Thyroid gland (tissue), 4 donors: ENCODE data around the gene SLC25A13. TPM values are rescaled to one million over a fixed set of nuclear protein-coding genes. Genes with fewer than 3 reads are reported as not detected.

Experiments
- DNase-seq, 2 donors: peaks; one replicate each; pipeline ENCODE4 v3.0.0-alpha.2; 2019
- H3K27ac ChIP-seq, 3 donors: fragments of 200-600 bp; sonication (generic); 1 replicate in 2 of 3; 2 replicates in 1 of 3; pipeline ENCODE4 v1.5.1; 2016 to 2019; ENCODE audit warnings: mild to moderate bottlenecking in 1 of 3, moderate library complexity in 1 of 3
- H3K27me3 ChIP-seq: fragments of 200-600 bp; sonication (generic); one replicate; pipeline ENCODE4 v1.5.1; 2019
- H3K36me3 ChIP-seq, 2 donors: fragments of 200-600 bp; sonication (generic); one replicate each; pipeline ENCODE4 v1.5.1; 2016 to 2019
- H3K4me1 ChIP-seq, 2 donors: fragments of 200-600 bp; sonication (generic); one replicate each; pipeline ENCODE4 v1.5.1; 2017 to 2019
- H3K4me3 ChIP-seq, 3 donors: fragments of 200-600 bp; sonication (generic); replicated peaks in 1 of 3; 1 replicate in 2 of 3; 2 replicates in 1 of 3; pipeline ENCODE4 v1.5.1; 2016; ENCODE audit warnings: mild to moderate bottlenecking in 1 of 3
- H3K9me3 ChIP-seq: fragments of 200-600 bp; sonication (generic); one replicate; pipeline ENCODE4 v1.5.1; 2017
- POLR2A ChIP-seq, 2 donors: fragments of 450-650 bp; IDR thresholded peaks; one replicate each; pipeline ENCODE4 v1.6.1; 2017; ENCODE audit warnings: antibody characterized with exemption in 2 of 2, mild to moderate bottlenecking in 2 of 2, moderate library complexity in 1 of 2
- WGBS, 2 donors: methylation state at CpG; one replicate each; pipeline ENCODE4 v1.1.5; 2017; 5-methylcytosine and 5-hydroxymethylcytosine counted together
- intact Hi-C: fragments of 100-400 bp; cut with DNase I; formaldehyde crosslinking; loops from one replicate; pipeline ENCODE4 v1.15.1; 2023
- total RNA-seq, 4 donors: library from RNA; depleted of rRNA; stranded (reverse); fragments of >200 nt; gene quantifications; one replicate each; pipeline ENCODE4 v1.2.3, GENCODE V29; 2016
- TF ChIP-seq, protein P1 (sequence below), 6 experiments: fragments of 200-600 bp in 3 of 6; fragments of 450-650 bp in 3 of 6; sonication (generic) in 3 of 6; IDR thresholded peaks; one replicate each; pipeline ENCODE4 v1.5.1; 2016 to 2019; ENCODE audit warnings: antibody characterized with exemption in 6 of 6, mild to moderate bottlenecking in 2 of 6, inconsistent platforms in 1 of 6, moderate library complexity in 1 of 6

Gene SLC25A13
- total RNA-seq, 4 donors from 2014 or later: 22.7 to 36.1 (median 30.2) TPM

DNA sequence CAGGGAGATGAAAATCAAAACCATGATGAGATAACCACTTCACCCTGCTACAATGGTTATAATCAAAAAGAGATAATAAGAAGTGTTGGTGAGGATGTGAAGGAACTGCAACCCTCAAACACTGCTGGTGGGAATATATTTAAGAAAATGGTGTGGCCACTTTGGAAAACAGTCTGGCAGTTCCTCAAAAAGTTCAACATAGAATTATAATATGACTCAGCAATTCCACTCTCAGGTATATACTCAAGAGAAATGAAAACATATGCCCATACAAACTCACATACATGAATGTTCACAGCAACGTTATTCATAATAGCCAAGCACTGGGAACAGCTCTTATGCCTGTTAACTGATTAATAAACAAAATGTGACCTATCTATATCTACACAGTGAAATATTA lies 104.8 kb downstream of the SLC25A13 start:
- no peak for TF ChIP-seq POLR2A (IDR thresholded peaks at IDR 0.05)
- TF ChIP-seq, protein P1, sequence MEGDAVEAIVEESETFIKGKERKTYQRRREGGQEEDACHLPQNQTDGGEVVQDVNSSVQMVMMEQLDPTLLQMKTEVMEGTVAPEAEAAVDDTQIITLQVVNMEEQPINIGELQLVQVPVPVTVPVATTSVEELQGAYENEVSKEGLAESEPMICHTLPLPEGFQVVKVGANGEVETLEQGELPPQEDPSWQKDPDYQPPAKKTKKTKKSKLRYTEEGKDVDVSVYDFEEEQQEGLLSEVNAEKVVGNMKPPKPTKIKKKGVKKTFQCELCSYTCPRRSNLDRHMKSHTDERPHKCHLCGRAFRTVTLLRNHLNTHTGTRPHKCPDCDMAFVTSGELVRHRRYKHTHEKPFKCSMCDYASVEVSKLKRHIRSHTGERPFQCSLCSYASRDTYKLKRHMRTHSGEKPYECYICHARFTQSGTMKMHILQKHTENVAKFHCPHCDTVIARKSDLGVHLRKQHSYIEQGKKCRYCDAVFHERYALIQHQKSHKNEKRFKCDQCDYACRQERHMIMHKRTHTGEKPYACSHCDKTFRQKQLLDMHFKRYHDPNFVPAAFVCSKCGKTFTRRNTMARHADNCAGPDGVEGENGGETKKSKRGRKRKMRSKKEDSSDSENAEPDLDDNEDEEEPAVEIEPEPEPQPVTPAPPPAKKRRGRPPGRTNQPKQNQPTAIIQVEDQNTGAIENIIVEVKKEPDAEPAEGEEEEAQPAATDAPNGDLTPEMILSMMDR (IDR thresholded peaks at IDR 0.05): no peak
- H3K27me3 ChIP-seq: no peaks in the 10 kb centered on the region
- no peaks in the 10 kb centered on the region for H3K36me3 ChIP-seq
- H3K9me3 ChIP-seq: no peaks in the 10 kb centered on the region
- DNase-seq: no peak
- no peak overlapping the region for H3K27ac ChIP-seq
- 90 to 100% methylated on average over 1 of the region's 1 CpG for WGBS, 2 donors
- H3K4me3 ChIP-seq: no peak overlapping the region
- intact Hi-C loops: no loop called here
- H3K4me1 ChIP-seq: peaks cover 10 to 17% of the 10 kb centered on the region in 2 donors

- Histone ChIP-seq H3K4me1 (peaks cover 10 to 17% of the 10 kb centered on the region in 2 donors), H3K27me3 (no peaks in the 10 kb centered on the region), H3K36me3 (no peaks in the 10 kb centered on the region), H3K27ac (no peak overlapping the region), H3K4me3 (no peak overlapping the region), H3K9me3 (no peaks in the 10 kb centered on the region)
- WGBS, 2 donors: 95 to 98% methylated on average over 7 of the region's 7 CpGs
- intact Hi-C loops: no loop called here
- no peak for DNase-seq
- TF ChIP-seq POLR2A (IDR thresholded peaks at IDR 0.05): no peak
- TF ChIP-seq, protein P1 (IDR thresholded peaks at IDR 0.05): no peak
Observed at GRCh38 chr7:96216373-96216772, 105.5 kb downstream of the SLC25A13 start.

- DNase-seq: no peak
Observed at GRCh38 chr7:96212474-96212873, 109.4 kb downstream of the SLC25A13 start.

DNA sequence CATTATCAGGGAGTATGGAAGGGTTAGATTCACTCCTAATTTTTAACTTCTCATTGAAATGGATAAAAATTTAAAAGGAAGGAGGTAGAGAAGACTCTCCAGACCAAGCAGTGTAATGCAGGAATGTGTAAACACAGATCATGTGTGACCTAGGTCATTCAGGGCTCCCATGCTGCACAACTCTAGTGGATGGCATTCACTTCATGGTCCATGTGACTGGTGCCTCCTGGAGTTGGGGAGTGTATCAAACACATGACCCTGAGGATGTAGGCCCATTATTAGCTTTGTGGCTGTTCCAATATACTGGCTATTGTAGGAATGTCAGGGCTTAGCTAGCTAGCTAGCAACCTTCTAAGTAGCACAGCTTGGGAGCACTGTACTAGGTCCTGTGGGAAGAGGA lies 109.9 kb downstream of the SLC25A13 start:
- Histone ChIP-seq H3K9me3 (no peaks in the 10 kb centered on the region), H3K36me3 (no peaks in the 10 kb centered on the region), H3K27ac (no peak overlapping the region), H3K4me3 (no peak overlapping the region), H3K4me1 (no peaks in the 10 kb centered on the region), H3K27me3 (no peaks in the 10 kb centered on the region)
- TF ChIP-seq POLR2A (IDR thresholded peaks at IDR 0.05): no peak
- TF ChIP-seq, protein P1 (IDR thresholded peaks at IDR 0.05): no peak
- no peak for DNase-seq
- intact Hi-C loops: no loop called here

More at GRCh38 chr7:96212474-96212873, 109.4 kb downstream of the SLC25A13 start:
- H3K27me3 ChIP-seq: no peaks in the 10 kb centered on the region
- H3K9me3 ChIP-seq: no peaks in the 10 kb centered on the region
- no peak overlapping the region for H3K4me3 ChIP-seq
- no peaks in the 10 kb centered on the region for H3K36me3 ChIP-seq
- intact Hi-C loops: no loop called here
- H3K4me1 ChIP-seq: no peaks in the 10 kb centered on the region
- H3K27ac ChIP-seq: no peak overlapping the region
- TF ChIP-seq, protein P1 (IDR thresholded peaks at IDR 0.05): no peak
- TF ChIP-seq POLR2A (IDR thresholded peaks at IDR 0.05): no peak
- WGBS, 2 donors: 97 to 98% methylated on average over 2 of the region's 2 CpGs

- Histone ChIP-seq H3K9me3 (no peaks in the 10 kb centered on the region), H3K27ac (no peak overlapping the region), H3K4me1 (no peaks in the 10 kb centered on the region), H3K27me3 (no peaks in the 10 kb centered on the region), H3K36me3 (no peaks in the 10 kb centered on the region), H3K4me3 (no peak overlapping the region)
- TF ChIP-seq POLR2A (IDR thresholded peaks at IDR 0.05): no peak
- TF ChIP-seq, protein P1 (IDR thresholded peaks at IDR 0.05): no peak
- intact Hi-C loops: no loop called here
- no peak for DNase-seq
- WGBS, 2 donors: 94 to 100% methylated on average over 2 of the region's 2 CpGs
Observed at GRCh38 chr7:96205665-96206064, 116.2 kb downstream of the SLC25A13 start.
